CD14-positive monocyte (primary cell): ENCODE data around the gene BLID. TPM values are rescaled to one million over a fixed set of nuclear protein-coding genes. Genes with fewer than 3 reads are reported as not detected.

Source experiments
- DNase-seq, 3 donors: peaks; one replicate each; pipeline ENCODE4 v3.0.0-alpha.2; 2011 to 2022
- H2AFZ ChIP-seq: 2 replicates; pipeline ENCODE4 v1.6.0; 2012; ENCODE audit warnings: mild to moderate bottlenecking, low read depth, low read length, inconsistent platforms; ENCODE audit not compliant: insufficient read depth, poor library complexity, severe bottlenecking
- H3K27ac ChIP-seq, 2 donors: 1 replicate in 1 of 2; 2 replicates in 1 of 2; pipeline ENCODE4 v1.5.1; 2012 to 2013; ENCODE audit warnings: low read length in 2 of 2, control low read depth in 1 of 2, inconsistent platforms in 1 of 2, low read depth in 1 of 2, mild to moderate bottlenecking in 1 of 2
- H3K27me3 ChIP-seq, 2 donors: one replicate each; pipeline versions ENCODE4 v1.6.0 to v1.6.1; 2011 to 2013; ENCODE audit warnings: low read length in 2 of 2; ENCODE audit not compliant: control insufficient read depth in 2 of 2, insufficient read depth in 2 of 2
- H3K36me3 ChIP-seq, 2 donors: replicated peaks in 1 of 2; 1 replicate in 1 of 2; 2 replicates in 1 of 2; pipeline versions ENCODE4 v1.5.1 to v1.6.1; 2012 to 2013; ENCODE audit warnings: low read length in 2 of 2, control low read depth in 1 of 2, inconsistent platforms in 1 of 2, mild to moderate bottlenecking in 1 of 2; ENCODE audit not compliant: insufficient read depth in 2 of 2, control insufficient read depth in 1 of 2
- H3K4me1 ChIP-seq, 2 donors: 1 replicate in 1 of 2; 2 replicates in 1 of 2; pipeline versions ENCODE4 v1.5.1 to v1.6.1; 2012 to 2013; ENCODE audit warnings: low read length in 2 of 2, control low read depth in 1 of 2, inconsistent platforms in 1 of 2, mild to moderate bottlenecking in 1 of 2, moderate library complexity in 1 of 2; ENCODE audit not compliant: insufficient read depth in 2 of 2, control insufficient read depth in 1 of 2
- H3K4me2 ChIP-seq: replicated peaks from 2 replicates; pipeline ENCODE3; 2012; ENCODE audit warnings: low read length, moderate library complexity, mild to moderate bottlenecking; ENCODE audit not compliant: poor library complexity, severe bottlenecking; ENCODE audit errors: extremely low read depth
- H3K4me3 ChIP-seq, 3 experiments: fragments of 200-600 bp in 1 of 3; sonication (generic) in 1 of 3; replicated peaks in 1 of 3; 1 replicate in 2 of 3; 2 replicates in 1 of 3; pipeline ENCODE4 v1.5.1; 2011 to 2013; ENCODE audit warnings: low read length in 3 of 3, mild to moderate bottlenecking in 3 of 3, control low read depth in 2 of 3, low read depth in 2 of 3, inconsistent platforms in 1 of 3, moderate library complexity in 1 of 3
- H3K79me2 ChIP-seq: 2 replicates; pipeline ENCODE4 v1.6.0; 2012; ENCODE audit warnings: mild to moderate bottlenecking, control low read depth, inconsistent platforms, low read length, moderate library complexity; ENCODE audit not compliant: insufficient read depth
- H3K9ac ChIP-seq: 2 replicates; pipeline ENCODE4 v1.6.0; 2017; ENCODE audit warnings: low read length, mild to moderate bottlenecking; ENCODE audit not compliant: insufficient read depth, poor library complexity, severe bottlenecking
- H3K9me3 ChIP-seq, 2 donors: replicated peaks in 1 of 2; 1 replicate in 1 of 2; 2 replicates in 1 of 2; pipeline versions ENCODE4 v1.5.1 to v1.6.1; 2012 to 2013; ENCODE audit warnings: low read length in 2 of 2, control low read depth in 1 of 2; ENCODE audit not compliant: control insufficient read depth in 1 of 2, insufficient read depth in 1 of 2
- H4K20me1 ChIP-seq: 2 replicates; pipeline ENCODE4 v1.6.0; 2012; ENCODE audit warnings: mild to moderate bottlenecking, low read length, control low read depth, moderate library complexity; ENCODE audit not compliant: insufficient read depth
- H3K27ac Mint-ChIP-seq, 7 donors: one replicate each; pipeline ENCODE4 v1.8.0; 2020; ENCODE audit warnings: mild to moderate bottlenecking in 7 of 7, mixed read lengths in 7 of 7, moderate library complexity in 6 of 7, inconsistent platforms in 2 of 7
- H3K27me3 Mint-ChIP-seq, 3 donors: one replicate each; pipeline ENCODE4 v1.8.0; 2021 to 2022; ENCODE audit warnings: low read depth in 3 of 3, mild to moderate bottlenecking in 3 of 3, mixed read lengths in 3 of 3, moderate library complexity in 3 of 3, inconsistent platforms in 1 of 3
- H3K36me3 Mint-ChIP-seq, 2 donors: one replicate each; pipeline ENCODE4 v1.8.0; 2020; ENCODE audit warnings: mixed read lengths in 2 of 2, inconsistent platforms in 1 of 2, mild to moderate bottlenecking in 1 of 2
- H3K4me1 Mint-ChIP-seq: one replicate; pipeline ENCODE4 v1.8.0; 2020; ENCODE audit warnings: mild to moderate bottlenecking, mixed read lengths
- H3K4me3 Mint-ChIP-seq, 2 donors: one replicate each; pipeline ENCODE4 v1.8.0; 2020; ENCODE audit warnings: mild to moderate bottlenecking in 2 of 2, mixed read lengths in 2 of 2, moderate library complexity in 1 of 2
- H3K9me3 Mint-ChIP-seq, 7 donors: one replicate each; pipeline ENCODE4 v1.8.0; 2020 to 2022; ENCODE audit warnings: mixed read lengths in 7 of 7, mild to moderate bottlenecking in 6 of 7, moderate library complexity in 6 of 7, inconsistent platforms in 2 of 7
- WGBS: methylation state at CpG from one replicate; pipeline ENCODE4 v1.1.5; 2013; ENCODE audit warnings: missing lambda C conversion rate; ENCODE audit not compliant: insufficient coverage; 5-methylcytosine and 5-hydroxymethylcytosine counted together
- intact Hi-C, 2 donors: fragments of 100-400 bp; cut with micrococcal nuclease; formaldehyde crosslinking; loops; one replicate each; pipeline versions ENCODE4 v1.15.0 to v1.15.1; 2023
- polyA minus RNA-seq: library from RNA; depleted of rRNA, polyadenylated mRNA; stranded (reverse); fragments of >200 nt; gene quantifications from 2 replicates; pipeline ENCODE4 v1.2.3, GENCODE V29; 2012
- polyA plus RNA-seq, 3 donors: library from polyadenylated mRNA; depleted of rRNA in 1 of 3; unstranded in 2 of 3; stranded (reverse) in 1 of 3; fragments of 300-500 nt in 2 of 3; fragments of >200 nt in 1 of 3; fragmentation: Illumina TruSeq in 2 of 3; gene quantifications; 1 replicate in 2 of 3; 2 replicates in 1 of 3; pipeline ENCODE4 v1.2.3, GENCODE V29; 2012 to 2021
- total RNA-seq, 12 experiments: library from RNA in 1 of 12; stranded (reverse) in 1 of 12; fragments of 120-200 nt in 1 of 12; gene quantifications; one replicate each; pipeline ENCODE4 v1.2.4 and lab custom pipeline; 2013 to 2026; ENCODE audit warnings: mixed read lengths in 6 of 12, inconsistent platforms in 1 of 12
- TF ChIP-seq, protein P1 (sequence below): fragments of 200-600 bp; IDR thresholded peaks from one replicate; pipeline ENCODE4 v1.8.0; 2022; ENCODE audit warnings: antibody characterized with exemption, mild to moderate bottlenecking

Gene BLID, protein sequence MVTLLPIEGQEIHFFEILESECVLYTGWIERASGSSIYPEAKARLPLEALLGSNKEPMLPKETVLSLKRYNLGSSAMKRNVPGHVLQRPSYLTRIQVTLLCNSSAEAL
- total RNA-seq (2013), result not detected
- polyA plus RNA-seq (not detected), polyA minus RNA-seq (not detected in 2 replicates), total RNA-seq (lab: John Stamatoyannopoulos, UW) (0 to 0.30 (median 0) reads per million in 11 experiments)

DNA sequence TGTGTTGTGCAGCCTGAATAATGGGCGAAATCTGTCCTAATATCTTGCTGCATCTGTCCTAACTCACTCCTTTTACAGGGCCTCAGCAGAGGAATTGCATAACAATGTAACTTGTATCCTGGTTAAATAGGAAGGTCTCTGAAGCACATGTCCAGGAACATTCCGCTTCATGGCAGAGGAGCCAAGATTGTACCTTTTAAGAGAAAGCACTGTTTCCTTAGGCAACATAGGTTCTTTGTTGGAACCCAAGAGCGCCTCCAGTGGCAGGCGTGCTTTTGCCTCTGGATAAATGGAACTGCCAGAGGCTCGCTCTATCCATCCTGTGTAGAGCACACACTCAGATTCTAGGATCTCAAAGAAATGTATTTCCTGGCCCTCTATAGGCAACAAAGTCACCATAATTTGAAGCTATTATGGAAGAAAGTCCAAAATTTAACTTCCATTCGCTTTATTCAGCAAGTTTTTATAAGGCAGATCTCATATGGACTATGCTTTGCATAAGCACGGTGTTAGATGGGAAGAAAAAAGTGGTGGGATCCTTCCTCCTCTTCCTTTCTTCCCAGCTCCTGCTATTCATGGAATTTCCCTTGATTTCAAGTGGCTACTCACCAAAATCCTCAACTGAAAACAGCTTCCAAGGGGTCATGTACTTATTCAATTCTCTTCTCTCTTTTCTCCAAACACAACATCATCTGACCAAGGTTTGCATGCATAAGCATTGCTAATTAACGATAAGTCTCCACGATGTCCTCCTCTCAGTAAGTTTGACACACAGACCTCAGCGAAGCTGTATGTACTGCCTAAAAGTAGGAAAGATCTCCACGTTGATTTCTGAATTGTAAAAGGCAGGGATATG is at the start of gene BLID:
BLID (minus strand) TSS at position 692 of the 856 bp plus-strand sequence; CDS start at position 399, 293 bp downstream.
- Histone ChIP-seq H4K20me1 (no peaks in the 10 kb centered on the region), H3K9me3 (no peaks in the 10 kb centered on the region), H3K4me1 (no peaks in the 10 kb centered on the region), H3K27me3 (no peaks in the 10 kb centered on the region), H2AFZ (no peak within 1 kb of the TSS), H3K9ac (no peak within 1 kb of the TSS), H3K79me2 (no peaks in the 10 kb centered on the region), H3K27ac (no peak within 1 kb of the TSS), H3K36me3 (no peaks in the 10 kb centered on the region), H3K4me2 (no peak within 1 kb of the TSS), H3K4me3 (no peak within 1 kb of the TSS)
- no peak within 1 kb of the TSS for H3K4me3 Mint-ChIP-seq
- H3K27me3 Mint-ChIP-seq, result peaks cover 1 to 3% (median 2%) of the 10 kb centered on the region in 3 donors
- intact Hi-C loops, result no loop called here
- H3K4me1 Mint-ChIP-seq, result no peaks in the 10 kb centered on the region
- 79% methylated on average over 3 of the region's 11 CpGs for WGBS
- H3K36me3 Mint-ChIP-seq, result no peaks in the 10 kb centered on the region
- TF ChIP-seq, protein P1, sequence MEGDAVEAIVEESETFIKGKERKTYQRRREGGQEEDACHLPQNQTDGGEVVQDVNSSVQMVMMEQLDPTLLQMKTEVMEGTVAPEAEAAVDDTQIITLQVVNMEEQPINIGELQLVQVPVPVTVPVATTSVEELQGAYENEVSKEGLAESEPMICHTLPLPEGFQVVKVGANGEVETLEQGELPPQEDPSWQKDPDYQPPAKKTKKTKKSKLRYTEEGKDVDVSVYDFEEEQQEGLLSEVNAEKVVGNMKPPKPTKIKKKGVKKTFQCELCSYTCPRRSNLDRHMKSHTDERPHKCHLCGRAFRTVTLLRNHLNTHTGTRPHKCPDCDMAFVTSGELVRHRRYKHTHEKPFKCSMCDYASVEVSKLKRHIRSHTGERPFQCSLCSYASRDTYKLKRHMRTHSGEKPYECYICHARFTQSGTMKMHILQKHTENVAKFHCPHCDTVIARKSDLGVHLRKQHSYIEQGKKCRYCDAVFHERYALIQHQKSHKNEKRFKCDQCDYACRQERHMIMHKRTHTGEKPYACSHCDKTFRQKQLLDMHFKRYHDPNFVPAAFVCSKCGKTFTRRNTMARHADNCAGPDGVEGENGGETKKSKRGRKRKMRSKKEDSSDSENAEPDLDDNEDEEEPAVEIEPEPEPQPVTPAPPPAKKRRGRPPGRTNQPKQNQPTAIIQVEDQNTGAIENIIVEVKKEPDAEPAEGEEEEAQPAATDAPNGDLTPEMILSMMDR, result peak; percentile 35
- H3K27ac Mint-ChIP-seq, result no peak within 1 kb of the TSS
- DNase-seq, result no peak
- H3K9me3 Mint-ChIP-seq, result peaks cover 0 to 2% (median 0%) of the 10 kb centered on the region in 7 donors

DNA sequence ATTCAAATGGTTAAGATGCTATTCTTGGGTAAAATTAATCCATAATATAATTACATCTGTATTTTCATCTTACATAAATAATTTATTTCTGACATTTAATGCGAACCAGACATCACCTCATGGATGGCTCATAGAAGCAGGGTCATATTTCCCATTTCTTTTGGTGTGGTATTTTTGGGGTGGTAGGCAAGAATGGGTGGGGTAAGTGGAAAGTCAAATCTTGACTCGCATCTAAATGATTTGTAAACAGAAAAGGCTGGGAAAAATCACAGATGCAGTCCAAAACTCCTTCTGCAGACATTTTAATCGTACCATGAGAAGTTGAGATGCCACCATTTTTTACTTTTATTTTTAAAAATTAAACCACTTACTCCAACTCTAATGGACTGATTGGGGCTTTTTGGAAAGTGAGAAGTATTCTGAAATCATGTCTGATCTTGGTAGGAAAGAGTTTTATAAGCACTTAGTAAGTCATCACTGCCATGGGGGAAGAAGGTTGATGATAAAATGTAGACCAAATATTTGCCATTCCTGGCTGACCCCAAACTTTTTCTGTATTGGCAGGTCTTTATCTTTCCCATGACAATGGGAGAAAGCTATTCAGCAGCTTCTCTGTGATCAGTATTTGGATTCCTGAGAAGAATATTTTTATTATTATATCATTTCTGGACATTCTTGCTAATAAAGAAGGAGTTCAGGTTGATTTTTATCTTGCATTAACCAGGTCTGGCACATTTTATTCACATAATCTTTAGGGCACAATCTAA is 47.2 kb upstream of the BLID start:
- peaks cover 0 to 3% (median 3%) of the 10 kb centered on the region in 3 donors for H3K27me3 Mint-ChIP-seq
- intact Hi-C loops, result no loop called here

More for the DNA sequence above, 47.2 kb upstream of the BLID start:
- Histone ChIP-seq H3K27ac (no peak overlapping the region), H3K9me3 (no peaks in the 10 kb centered on the region), H3K4me3 (no peak overlapping the region), H4K20me1 (no peaks in the 10 kb centered on the region), H3K4me2 (no peak overlapping the region), H2AFZ (no peak overlapping the region), H3K79me2 (no peaks in the 10 kb centered on the region), H3K4me1 (no peaks in the 10 kb centered on the region), H3K27me3 (no peaks in the 10 kb centered on the region), H3K9ac (no peak overlapping the region), H3K36me3 (no peaks in the 10 kb centered on the region)
- H3K36me3 Mint-ChIP-seq, result no peaks in the 10 kb centered on the region
- DNase-seq, result no peak
- no peak overlapping the region for H3K27ac Mint-ChIP-seq
- TF ChIP-seq, protein P1, result no peak
- no peak overlapping the region for H3K4me3 Mint-ChIP-seq
- H3K4me1 Mint-ChIP-seq, result peaks cover 6% of the 10 kb centered on the region
- peaks cover 0 to 2% (median 0%) of the 10 kb centered on the region in 7 donors for H3K9me3 Mint-ChIP-seq
- no CpG with 5 or more reads among the region's 3 CpGs for WGBS
